Measurements from ENCODE around the gene FADS3.

Gene FADS3

GRCh38 chr11:61834278-61835048 is 56.9 kb downstream of the FADS3 start:
- DNase-seq (ENCODE audit: low read depth) = no peak

DNA sequence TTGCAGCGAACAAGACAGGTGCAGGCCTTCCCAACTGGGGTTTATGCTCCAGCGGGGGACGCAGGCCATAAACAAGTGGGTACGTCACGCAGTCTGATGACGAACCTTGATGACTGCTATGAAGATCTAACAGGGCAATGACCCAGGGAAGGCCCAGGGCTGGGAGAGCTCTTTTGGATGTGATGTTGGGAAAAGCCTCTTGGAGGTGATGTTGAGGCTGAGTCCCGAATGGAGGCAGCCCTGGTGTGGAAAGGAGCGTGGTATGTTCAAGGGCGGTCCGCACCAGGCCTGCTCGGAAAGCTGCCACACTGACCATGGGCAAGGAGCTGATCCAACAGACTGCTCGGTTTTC is 57.4 kb downstream of the FADS3 start:
- no peak for DNase-seq (ENCODE audit: low read depth)

DNA sequence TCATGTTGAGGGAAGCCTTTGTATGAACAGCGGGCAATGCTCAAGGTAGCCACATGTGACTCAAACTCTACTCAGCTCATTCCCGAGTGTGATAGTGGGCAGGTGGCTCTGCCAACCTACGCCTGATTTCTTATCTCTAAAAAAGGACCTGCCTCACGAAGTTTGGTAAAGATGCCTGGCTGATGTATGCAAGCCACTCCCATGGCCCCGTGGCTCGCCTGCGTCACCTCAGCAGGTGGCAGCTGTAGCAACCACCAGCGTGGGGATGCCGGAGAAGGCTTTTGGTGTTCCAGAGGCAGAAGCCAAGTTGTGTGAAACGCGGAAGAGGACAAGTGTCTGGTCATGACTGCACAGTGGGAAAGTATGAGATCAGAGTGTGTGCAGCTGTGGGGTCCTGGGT is 57.9 kb downstream of the FADS3 start:
- no peak for DNase-seq (ENCODE audit: low read depth)

DNA sequence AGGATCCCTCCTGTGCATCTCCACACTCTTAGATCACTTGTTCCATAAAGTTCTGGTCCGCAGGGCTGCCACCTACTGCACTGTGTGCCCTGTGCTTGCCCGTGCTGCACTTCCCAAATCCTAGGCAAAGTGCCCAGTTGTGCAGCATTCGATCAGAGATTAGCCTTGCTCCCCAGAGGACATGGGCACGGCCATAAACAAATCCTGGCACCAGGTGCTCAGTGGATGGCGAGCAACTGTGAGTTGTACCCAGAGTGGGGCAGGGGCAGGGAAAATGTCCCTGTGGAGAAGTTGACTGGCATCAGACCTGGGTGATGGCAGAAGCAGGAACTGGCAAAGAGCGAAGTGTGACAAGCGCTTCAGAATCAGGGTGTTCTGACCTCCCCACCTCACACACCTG is 58.6 kb downstream of the FADS3 start:
- DNase-seq (ENCODE audit: low read depth) = no peak

GRCh38 chr11:61832207-61832606 is 59.1 kb downstream of the FADS3 start:
- no peak for DNase-seq (ENCODE audit: low read depth)

DNA sequence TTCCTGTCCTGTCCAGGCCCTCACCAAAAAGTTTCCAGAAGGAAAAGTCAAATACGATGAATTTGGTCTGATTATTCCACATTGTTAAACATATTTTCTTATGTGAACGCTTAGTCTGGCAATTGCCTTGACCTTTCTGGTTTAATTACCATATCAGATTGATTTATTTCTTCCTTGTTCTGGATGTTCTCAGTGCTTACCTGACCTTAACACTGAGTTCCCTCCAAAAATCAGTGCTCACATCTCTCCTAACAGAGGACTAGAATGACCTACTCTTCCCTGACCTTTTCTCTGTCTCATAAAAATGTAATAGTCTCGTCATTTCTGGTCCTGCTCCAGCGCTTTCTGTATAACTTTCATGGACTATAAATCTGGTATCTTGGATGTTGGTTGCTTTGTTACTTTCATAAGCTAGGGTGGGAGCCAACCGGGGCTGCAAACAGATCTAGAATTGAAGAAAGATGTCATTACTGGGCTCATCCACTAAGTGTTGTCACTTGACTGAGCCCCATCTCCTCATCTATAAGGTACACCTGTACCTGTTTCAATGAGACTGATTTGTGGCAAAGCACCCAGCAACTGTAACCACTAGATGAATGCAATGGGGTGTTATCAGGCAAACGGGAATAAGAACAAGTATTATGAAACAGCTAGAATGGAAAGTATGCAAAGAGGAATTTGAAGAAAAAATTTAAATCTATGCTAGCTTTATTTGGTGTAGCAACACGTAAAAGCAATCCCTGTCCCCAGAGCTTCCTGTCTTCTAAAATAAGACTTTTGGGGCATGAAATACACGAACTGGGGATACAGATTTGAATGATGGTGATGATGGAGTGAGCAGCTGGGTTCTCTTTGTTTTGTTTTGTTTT is 60.9 kb downstream of the FADS3 start:
- no peak for DNase-seq (ENCODE audit: low read depth)

DNA sequence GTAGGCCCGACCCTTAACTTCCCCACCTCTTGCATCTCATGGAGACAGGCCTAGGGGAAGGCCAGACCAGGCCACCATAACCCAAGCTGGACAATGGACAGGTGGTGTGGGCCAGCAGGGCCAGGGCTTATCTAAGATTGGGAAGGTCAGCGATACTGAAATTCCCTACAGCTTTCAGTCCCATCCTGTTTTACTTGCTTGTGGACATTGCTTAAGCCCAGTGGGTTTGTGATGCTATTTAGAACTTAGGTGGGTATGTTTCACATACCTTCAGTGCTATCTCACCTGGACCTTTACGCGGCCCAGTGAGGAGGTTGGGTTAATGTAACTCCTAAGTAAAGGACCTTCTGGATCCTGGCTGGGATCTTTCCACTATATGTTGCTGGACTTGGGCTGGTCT is 61.5 kb downstream of the FADS3 start:
- DNase-seq (ENCODE audit: low read depth) = no peak

- DNase-seq (ENCODE audit: low read depth) = no peak
These were observed 62.5 kb downstream of the FADS3 start for GRCh38 chr11:61828629-61829407.

DNA sequence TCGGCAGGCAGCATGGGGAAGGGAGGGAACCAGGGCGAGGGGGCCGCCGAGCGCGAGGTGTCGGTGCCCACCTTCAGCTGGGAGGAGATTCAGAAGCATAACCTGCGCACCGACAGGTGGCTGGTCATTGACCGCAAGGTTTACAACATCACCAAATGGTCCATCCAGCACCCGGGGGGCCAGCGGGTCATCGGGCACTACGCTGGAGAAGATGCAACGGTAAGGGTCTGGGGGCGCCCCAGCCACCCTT is 63.0 kb downstream of the FADS3 start:
- DNase-seq (ENCODE audit: low read depth) = no peak

- DNase-seq (ENCODE audit: low read depth) = peak; percentile 26
These were observed 63.6 kb downstream of the FADS3 start, which contains the start of gene FADS2 for GRCh38 chr11:61827571-61828378. FADS2 (plus strand) TSS chr11:61828300; CDS start chr11:61828391, 91 bp downstream.

DNA sequence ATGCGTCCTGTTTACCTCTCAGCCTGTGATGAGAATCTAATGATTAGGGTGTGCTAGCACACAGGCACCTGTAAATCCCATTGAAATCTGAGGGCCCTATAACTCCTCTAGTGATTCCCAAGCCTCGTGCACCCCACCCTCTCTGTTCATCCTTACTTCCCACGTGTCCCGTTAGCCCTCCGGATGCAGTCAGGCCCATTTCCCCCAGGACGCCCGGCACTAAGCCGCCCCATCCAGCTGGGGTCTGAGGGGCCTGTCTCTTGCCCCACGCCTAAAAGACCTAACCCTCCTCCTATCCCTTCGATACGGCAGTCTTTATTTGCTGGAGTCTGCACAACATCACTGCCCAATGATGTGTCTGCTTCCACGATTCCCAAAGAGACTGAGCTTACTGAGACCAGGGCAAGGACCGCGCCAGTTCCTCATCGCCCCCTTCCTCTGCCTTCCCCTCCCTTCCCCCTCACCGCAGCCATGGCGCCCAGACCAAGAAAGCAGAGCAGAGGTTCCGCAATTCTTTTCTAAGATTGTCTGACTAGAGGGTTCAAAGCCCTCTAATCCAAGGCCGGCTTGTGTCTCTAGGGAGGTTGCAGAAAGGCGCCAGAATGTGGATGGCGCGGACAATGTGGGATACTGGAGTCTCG is 64.3 kb downstream of the FADS3 start:
- no peak for DNase-seq (ENCODE audit: low read depth)
